ENCODE data around the gene GTPBP2.

- TF ChIP-seq EZH2phosphoT487 (IDR thresholded peaks at IDR 0.05; ENCODE audit: unreplicated experiment), result no peak
- no peak for TF ChIP-seq ETS1 (IDR thresholded peaks at IDR 0.05)
- TF ChIP-seq CTCF (conservative IDR thresholded peaks at IDR 0.05; ENCODE audit: low read depth in 2 of 2), result no peak
- TF ChIP-seq REST (IDR thresholded peaks at IDR 0.05; ENCODE audit: unreplicated experiment), result no peak
- no peak for TF ChIP-seq EZH2 (IDR thresholded peaks at IDR 0.05; ENCODE audit: low read depth, unreplicated experiment)
- no peak for TF ChIP-seq STAT1 (IDR thresholded peaks at IDR 0.05; ENCODE audit: unreplicated experiment)
- no peak for TF ChIP-seq POLR2AphosphoS5 (IDR thresholded peaks at IDR 0.05; ENCODE audit: low read depth)
- no peak for TF ChIP-seq CREB1 (CRISPR knock-in tag; IDR thresholded peaks at IDR 0.05; ENCODE audit: low read depth)
- TF ChIP-seq JUNB (IDR thresholded peaks at IDR 0.05; ENCODE audit: unreplicated experiment), result no peak
These were observed 4.2 kb downstream of the GTPBP2 start for GRCh38 chr6:43624786-43625288.
